ENCODE data around the gene NPAS3.

NPAS3 gene

GRCh38 chr14:33642691-33643244 lies 704.1 kb downstream of the NPAS3 start:
- H3K36me3 ChIP-seq (ENCODE audit: insufficient read depth, low read length), result no peaks in the 10 kb centered on the region
- TF ChIP-seq EZH2 (IDR thresholded peaks at IDR 0.05) (no peak), FOXP2 (optimal IDR thresholded peaks at IDR 0.05; ENCODE audit: control extremely low read depth, extremely low read length, insufficient read depth) (no peak), POLR2AphosphoS5 (IDR thresholded peaks at IDR 0.05; ENCODE audit: borderline replicate concordance, low read depth, low read length) (no peak)
- H3K9me3 ChIP-seq (ENCODE audit: low read depth, low read length), result no peaks in the 10 kb centered on the region
- no peak overlapping the region for H3K27ac ChIP-seq
- H3K9ac ChIP-seq (ENCODE audit: insufficient read length), result no peak overlapping the region
- no peak for DNase-seq (ENCODE audit: low read depth, low spot score)
- no peak overlapping the region for H3K4me3 ChIP-seq

GRCh38 chr14:33643426-33644181 lies 704.9 kb downstream of the NPAS3 start:
- no peak overlapping the region for H3K27ac ChIP-seq
- no peak for TF ChIP-seq FOXP2 (optimal IDR thresholded peaks at IDR 0.05; ENCODE audit: control extremely low read depth, extremely low read length, insufficient read depth)
- TF ChIP-seq POLR2AphosphoS5 (IDR thresholded peaks at IDR 0.05; ENCODE audit: borderline replicate concordance, low read depth, low read length), result no peak
- no peak for TF ChIP-seq EZH2 (IDR thresholded peaks at IDR 0.05)
- no peak overlapping the region for H3K9ac ChIP-seq (ENCODE audit: insufficient read length)
- H3K36me3 ChIP-seq (ENCODE audit: insufficient read depth, low read length), result no peaks in the 10 kb centered on the region
- no peaks in the 10 kb centered on the region for H3K9me3 ChIP-seq (ENCODE audit: low read depth, low read length)
- no peak for DNase-seq (ENCODE audit: low read depth, low spot score)
- no peak overlapping the region for H3K4me3 ChIP-seq

GRCh38 chr14:33646692-33647260 lies 708.1 kb downstream of the NPAS3 start:
- H3K4me3 ChIP-seq, result no peak overlapping the region

GRCh38 chr14:33647385-33647786 lies 708.7 kb downstream of the NPAS3 start:
- H3K4me3 ChIP-seq, result no peak overlapping the region
- TF ChIP-seq POLR2AphosphoS5 (IDR thresholded peaks at IDR 0.05; ENCODE audit: borderline replicate concordance, low read depth, low read length) (no peak), FOXP2 (optimal IDR thresholded peaks at IDR 0.05; ENCODE audit: control extremely low read depth, extremely low read length, insufficient read depth) (no peak), EZH2 (IDR thresholded peaks at IDR 0.05) (no peak)
- no peak overlapping the region for H3K27ac ChIP-seq
- H3K9me3 ChIP-seq (ENCODE audit: low read depth, low read length), result no peaks in the 10 kb centered on the region
- DNase-seq (ENCODE audit: low read depth, low spot score), result no peak
- no peak overlapping the region for H3K9ac ChIP-seq (ENCODE audit: insufficient read length)
- H3K36me3 ChIP-seq (ENCODE audit: insufficient read depth, low read length), result no peaks in the 10 kb centered on the region

More at GRCh38 chr14:33646692-33647260, 708.1 kb downstream of the NPAS3 start:
- Histone ChIP-seq H3K9ac (ENCODE audit: insufficient read length) (no peak overlapping the region), H3K36me3 (ENCODE audit: insufficient read depth, low read length) (no peaks in the 10 kb centered on the region), H3K27ac (no peak overlapping the region), H3K9me3 (ENCODE audit: low read depth, low read length) (no peaks in the 10 kb centered on the region)
- no peak for TF ChIP-seq EZH2 (IDR thresholded peaks at IDR 0.05)
- TF ChIP-seq FOXP2 (optimal IDR thresholded peaks at IDR 0.05; ENCODE audit: control extremely low read depth, extremely low read length, insufficient read depth), result no peak
- no peak for TF ChIP-seq POLR2AphosphoS5 (IDR thresholded peaks at IDR 0.05; ENCODE audit: borderline replicate concordance, low read depth, low read length)
- no peak for DNase-seq (ENCODE audit: low read depth, low spot score)

GRCh38 chr14:33650430-33650829 lies 711.8 kb downstream of the NPAS3 start:
- TF ChIP-seq EZH2 (IDR thresholded peaks at IDR 0.05) (no peak), FOXP2 (optimal IDR thresholded peaks at IDR 0.05; ENCODE audit: control extremely low read depth, extremely low read length, insufficient read depth) (no peak), POLR2AphosphoS5 (IDR thresholded peaks at IDR 0.05; ENCODE audit: borderline replicate concordance, low read depth, low read length) (no peak)
- Histone ChIP-seq H3K9me3 (ENCODE audit: low read depth, low read length) (no peaks in the 10 kb centered on the region), H3K4me3 (no peak overlapping the region), H3K36me3 (ENCODE audit: insufficient read depth, low read length) (no peaks in the 10 kb centered on the region), H3K27ac (no peak overlapping the region), H3K9ac (ENCODE audit: insufficient read length) (no peak overlapping the region)
- no peak for DNase-seq (ENCODE audit: low read depth, low spot score)

- Histone ChIP-seq H3K9ac (ENCODE audit: insufficient read length) (no peak overlapping the region), H3K9me3 (ENCODE audit: low read depth, low read length) (no peaks in the 10 kb centered on the region), H3K4me3 (no peak overlapping the region), H3K27ac (no peak overlapping the region), H3K36me3 (ENCODE audit: insufficient read depth, low read length) (no peaks in the 10 kb centered on the region)
- TF ChIP-seq EZH2 (IDR thresholded peaks at IDR 0.05), result no peak
- no peak for TF ChIP-seq FOXP2 (optimal IDR thresholded peaks at IDR 0.05; ENCODE audit: control extremely low read depth, extremely low read length, insufficient read depth)
- TF ChIP-seq POLR2AphosphoS5 (IDR thresholded peaks at IDR 0.05; ENCODE audit: borderline replicate concordance, low read depth, low read length), result no peak
- no peak for DNase-seq (ENCODE audit: low read depth, low spot score)
Observed at GRCh38 chr14:33652566-33653307, 714.1 kb downstream of the NPAS3 start.

GRCh38 chr14:33653308-33653695 lies 714.6 kb downstream of the NPAS3 start:
- H3K27ac ChIP-seq, result no peak overlapping the region
- H3K4me3 ChIP-seq, result no peak overlapping the region
- TF ChIP-seq FOXP2 (optimal IDR thresholded peaks at IDR 0.05; ENCODE audit: control extremely low read depth, extremely low read length, insufficient read depth) (no peak), POLR2AphosphoS5 (IDR thresholded peaks at IDR 0.05; ENCODE audit: borderline replicate concordance, low read depth, low read length) (no peak), EZH2 (IDR thresholded peaks at IDR 0.05) (no peak)
- no peak for DNase-seq (ENCODE audit: low read depth, low spot score)
- H3K36me3 ChIP-seq (ENCODE audit: insufficient read depth, low read length), result no peaks in the 10 kb centered on the region
- no peaks in the 10 kb centered on the region for H3K9me3 ChIP-seq (ENCODE audit: low read depth, low read length)
- no peak overlapping the region for H3K9ac ChIP-seq (ENCODE audit: insufficient read length)

GRCh38 chr14:33655421-33655820 lies 716.7 kb downstream of the NPAS3 start:
- H3K9ac ChIP-seq (ENCODE audit: insufficient read length), result no peak overlapping the region
- no peak overlapping the region for H3K27ac ChIP-seq
- TF ChIP-seq FOXP2 (optimal IDR thresholded peaks at IDR 0.05; ENCODE audit: control extremely low read depth, extremely low read length, insufficient read depth) (no peak), POLR2AphosphoS5 (IDR thresholded peaks at IDR 0.05; ENCODE audit: borderline replicate concordance, low read depth, low read length) (no peak), EZH2 (IDR thresholded peaks at IDR 0.05) (no peak)
- no peaks in the 10 kb centered on the region for H3K9me3 ChIP-seq (ENCODE audit: low read depth, low read length)
- no peak overlapping the region for H3K4me3 ChIP-seq
- no peak for DNase-seq (ENCODE audit: low read depth, low spot score)
- no peaks in the 10 kb centered on the region for H3K36me3 ChIP-seq (ENCODE audit: insufficient read depth, low read length)
